HepG2 (cell line): ENCODE results near the gene FOXR1. TPM values are rescaled to one million over a fixed set of nuclear protein-coding genes. Genes with fewer than 3 reads are reported as not detected.

ENCODE experiments used
- ASH2L ChIP-seq: fragments of 300-600, 200-600 bp; sonication (generic); IDR thresholded peaks from 2 replicates; pipeline ENCODE4 v1.7.0; 2017; ENCODE audit warnings: low read depth, mild to moderate bottlenecking, moderate library complexity, mixed read lengths, low read length; ENCODE audit not compliant: insufficient read length
- ATF6 ChIP-seq: sonication (generic); formaldehyde crosslinking; conservative IDR thresholded peaks from 2 replicates; pipeline ENCODE4 v1.4.0; 2020; ENCODE audit warnings: missing genetic modification reagents
- CREM ChIP-seq, 2 experiments: sonication (generic) in 1 of 2; formaldehyde crosslinking in 1 of 2; IDR thresholded peaks; 2 replicates each; pipeline versions ENCODE4 v1.4.0 to v1.6.1; 2016 to 2020; ENCODE audit warnings: antibody characterized with exemption in 1 of 2, mild to moderate bottlenecking in 1 of 2, missing genetic modification reagents in 1 of 2
- FOSL1 ChIP-seq: sonication (generic); formaldehyde crosslinking; IDR thresholded peaks from 2 replicates; pipeline ENCODE4 v1.9.0; 2021; ENCODE audit warnings: missing genetic modification reagents, borderline replicate concordance
- HDAC2 ChIP-seq: sonication (generic); formaldehyde crosslinking; IDR thresholded peaks from 2 replicates; pipeline ENCODE4 v1.4.0; 2020; ENCODE audit warnings: missing genetic modification reagents
- KDM4B ChIP-seq: sonication (generic); formaldehyde crosslinking; IDR thresholded peaks from 2 replicates; pipeline ENCODE4 v1.4.0; 2020; ENCODE audit warnings: missing genetic modification reagents
- KDM6A ChIP-seq: IDR thresholded peaks from 2 replicates; pipeline ENCODE4 v1.6.1; 2016; ENCODE audit warnings: low read depth
- MIER3 ChIP-seq: IDR thresholded peaks from 2 replicates; pipeline ENCODE4 v1.6.1; 2016; ENCODE audit warnings: missing compliant biosample characterization, borderline replicate concordance
- MTF2 ChIP-seq: sonication (generic); formaldehyde crosslinking; IDR thresholded peaks from 2 replicates; pipeline ENCODE4 v1.5.0; 2020; ENCODE audit warnings: missing genetic modification reagents, borderline replicate concordance
- NFE2L2 ChIP-seq: fragments of 150-350 bp; IDR thresholded peaks from 2 replicates; pipeline ENCODE4 v1.6.1; 2014; ENCODE audit warnings: low read length
- TCF12 ChIP-seq, 2 experiments: fragments of 450-650 bp in 1 of 2; sonication (generic) in 1 of 2; formaldehyde crosslinking in 1 of 2; IDR thresholded peaks; 2 replicates each; pipeline versions ENCODE4 v1.6.1 to v1.8.0; 2017 to 2022; ENCODE audit warnings: antibody characterized with exemption in 1 of 2, mild to moderate bottlenecking in 1 of 2, missing genetic modification reagents in 1 of 2, moderate library complexity in 1 of 2
- TFDP1 ChIP-seq: IDR thresholded peaks from 2 replicates; pipeline ENCODE4 v1.6.1; 2016; ENCODE audit warnings: missing compliant biosample characterization, missing genetic modification reagents, borderline replicate concordance
- ZBTB39 ChIP-seq: sonication (generic); formaldehyde crosslinking; IDR thresholded peaks from 2 replicates; pipeline ENCODE4 v1.5.0; 2020; ENCODE audit warnings: missing genetic modification reagents
- ZMAT5 ChIP-seq: sonication (generic); formaldehyde crosslinking; IDR thresholded peaks from 2 replicates; pipeline ENCODE4 v1.5.0; 2020; ENCODE audit warnings: mild to moderate bottlenecking, low read depth, missing genetic modification reagents, borderline replicate concordance
- ZMYM3 ChIP-seq: sonication (generic); formaldehyde crosslinking; IDR thresholded peaks from 2 replicates; pipeline ENCODE4 v1.5.1; 2020; ENCODE audit warnings: mild to moderate bottlenecking, missing genetic modification reagents
- ZNF501 ChIP-seq: sonication (generic); formaldehyde crosslinking; IDR thresholded peaks from 2 replicates; pipeline ENCODE4 v1.5.1; 2020; ENCODE audit warnings: mild to moderate bottlenecking, moderate library complexity, missing genetic modification reagents
- ZNF713 ChIP-seq: sonication (generic); formaldehyde crosslinking; IDR thresholded peaks from 2 replicates; pipeline ENCODE4 v1.4.0; 2020; ENCODE audit warnings: mild to moderate bottlenecking, missing genetic modification reagents
- ZNF770 ChIP-seq: sonication (generic); formaldehyde crosslinking; IDR thresholded peaks from 2 replicates; pipeline ENCODE4 v1.5.0; 2020; ENCODE audit warnings: mild to moderate bottlenecking, missing genetic modification reagents
- ZNF788 ChIP-seq: sonication (generic); formaldehyde crosslinking; IDR thresholded peaks from 2 replicates; pipeline ENCODE4 v1.5.0; 2020; ENCODE audit warnings: mild to moderate bottlenecking, missing genetic modification reagents, borderline replicate concordance
- ZNF790 ChIP-seq: sonication (generic); formaldehyde crosslinking; IDR thresholded peaks from 2 replicates; pipeline ENCODE4 v1.8.0; 2022; ENCODE audit warnings: missing genetic modification reagents, mild to moderate bottlenecking, borderline replicate concordance
- ZNF879 ChIP-seq: sonication (generic); formaldehyde crosslinking; IDR thresholded peaks from 2 replicates; pipeline ENCODE4 v1.8.1; 2023; ENCODE audit warnings: missing genetic modification reagents
- polyA plus RNA-seq, 8 experiments: library from polyadenylated mRNA; depleted of rRNA in 3 of 8; stranded (reverse) in 7 of 8; unstranded in 1 of 8; fragments of >200 nt; fragmentation: Illumina TruSeq in 4 of 8; extraction: Trizol in 4 of 8; gene quantifications; 2 replicates each; pipeline versions ENCODE4 v1.2.1 to v1.2.3, GENCODE V29; 2011 to 2016; ENCODE audit warnings: low read depth in 4 of 8, missing spikeins in 1 of 8, mixed read lengths in 1 of 8; ENCODE audit not compliant: insufficient read depth in 1 of 8
- total RNA-seq, 5 experiments: library from RNA; depleted of rRNA; stranded (reverse); fragments of >200 nt; fragmentation: Illumina TruSeq; extraction: Trizol; gene quantifications; 2 replicates each; pipeline ENCODE4 v1.2.3, GENCODE V29; 2016; ENCODE audit warnings: low read depth in 1 of 5

The FOXR1 gene
- total and polyA plus RNA-seq, 2 of the 13 experiments (the other 11 are each of a cell fraction or from before 2014, with no cell fraction given) = not detected

- TF ChIP-seq ZNF770 (CRISPR knock-in tag) = no peak
- TF ChIP-seq FOSL1 (CRISPR knock-in tag) = no peak
- TF ChIP-seq NFE2L2 = no peak
- TF ChIP-seq TCF12 (IDR thresholded peaks at IDR 0.05) = no peak
- no peak for TF ChIP-seq TCF12 (CRISPR knock-in tag; IDR thresholded peaks at IDR 0.05)
- no peak; the same call in 1 of the 2 replicates for TF ChIP-seq TFDP1 (CRISPR knock-in tag)
- 0 out of 2 replicates have a peak, but pooled peaks have one; percentile 23 for TF ChIP-seq KDM6A (CRISPR knock-in tag)
- no peak for TF ChIP-seq KDM4B (CRISPR knock-in tag)
- no peak for TF ChIP-seq ZNF879 (CRISPR knock-in tag)
- TF ChIP-seq ZNF713 (CRISPR knock-in tag) = 0 out of 2 replicates have a peak, but pooled peaks have one; percentile 42
- TF ChIP-seq MIER3 (CRISPR knock-in tag) = no peak
- TF ChIP-seq ATF6 (CRISPR knock-in tag) = no peak
- TF ChIP-seq ZMYM3 (CRISPR knock-in tag) = no peak
- peak; percentile 13 for TF ChIP-seq ASH2L
- TF ChIP-seq ZNF501 (CRISPR knock-in tag) = no peak
- no peak; the same call in 1 of the 2 replicates for TF ChIP-seq CREM (IDR thresholded peaks at IDR 0.05)
- TF ChIP-seq CREM (CRISPR knock-in tag; IDR thresholded peaks at IDR 0.05) = no peak
- TF ChIP-seq ZBTB39 (CRISPR knock-in tag) = no peak
- TF ChIP-seq ZNF790 (CRISPR knock-in tag) = no peak
- no peak for TF ChIP-seq ZMAT5 (CRISPR knock-in tag)
- no peak for TF ChIP-seq MTF2
- no peak for TF ChIP-seq ZNF788 (CRISPR knock-in tag)
- no peak for TF ChIP-seq HDAC2 (CRISPR knock-in tag)
Observed at GRCh38 chr11:119025978-119026766, 54.6 kb downstream of the FOXR1 start (continued).
